Esophagus squamous epithelium (tissue), 4 donors: ENCODE results near the gene HES4.
"Not testable (repeated sequence)": the region's sequence is repeated elsewhere in the genome, so short reads cannot be mapped to it uniquely, and the experiment has no call there.

Source experiments
- CTCF ChIP-seq, 6 experiments: fragments of 450-650 bp in 4 of 6; fragments of 200-600 bp in 2 of 6; sonication (generic) in 2 of 6; IDR thresholded peaks; one replicate each; pipeline ENCODE4 v1.5.1; 2016 to 2019; ENCODE audit warnings: antibody characterized with exemption in 6 of 6, mild to moderate bottlenecking in 4 of 6, moderate library complexity in 4 of 6
- POLR2A ChIP-seq, 4 donors: fragments of 450-650 bp; IDR thresholded peaks; one replicate each; pipeline ENCODE4 v1.6.1; 2017; ENCODE audit warnings: antibody characterized with exemption in 4 of 4, mild to moderate bottlenecking in 4 of 4, moderate library complexity in 3 of 4

DNA sequence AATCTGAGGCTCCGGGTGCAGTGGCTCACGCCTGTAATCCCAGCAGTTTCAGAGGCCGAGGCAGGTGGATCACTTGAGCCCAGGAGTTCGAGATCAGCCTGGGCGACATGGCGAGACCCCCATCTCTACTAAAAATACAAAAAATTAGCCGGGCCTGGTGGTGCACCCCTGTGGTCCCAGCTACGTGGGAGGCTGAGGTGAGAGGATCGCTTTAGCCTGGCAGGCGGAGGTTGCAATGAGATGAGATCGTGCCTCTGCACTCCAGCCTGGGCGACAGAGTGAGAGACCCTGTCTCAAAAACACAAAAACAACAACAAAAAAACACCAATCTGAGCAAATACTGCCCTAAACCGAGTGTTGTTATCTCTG, 12.8 kb upstream of the HES4 start:
- not testable (repeated sequence) for TF ChIP-seq CTCF, POLR2A (IDR thresholded peaks at IDR 0.05)
